ENCODE measurements around the gene CFAP43. TPM values are rescaled to one million over a fixed set of nuclear protein-coding genes. Genes with fewer than 3 reads are reported as not detected.
A peak's percentile ranks its signal among the peaks of the same experiment; 100 is the strongest.

CFAP43 gene
- total and polyA plus RNA-seq, 9 of the 15 experiments (the other 6 are each of a cell fraction or from before 2014, with no cell fraction given): 0.07 to 0.86 (median 0.11) TPM; not detected in 1

DNA sequence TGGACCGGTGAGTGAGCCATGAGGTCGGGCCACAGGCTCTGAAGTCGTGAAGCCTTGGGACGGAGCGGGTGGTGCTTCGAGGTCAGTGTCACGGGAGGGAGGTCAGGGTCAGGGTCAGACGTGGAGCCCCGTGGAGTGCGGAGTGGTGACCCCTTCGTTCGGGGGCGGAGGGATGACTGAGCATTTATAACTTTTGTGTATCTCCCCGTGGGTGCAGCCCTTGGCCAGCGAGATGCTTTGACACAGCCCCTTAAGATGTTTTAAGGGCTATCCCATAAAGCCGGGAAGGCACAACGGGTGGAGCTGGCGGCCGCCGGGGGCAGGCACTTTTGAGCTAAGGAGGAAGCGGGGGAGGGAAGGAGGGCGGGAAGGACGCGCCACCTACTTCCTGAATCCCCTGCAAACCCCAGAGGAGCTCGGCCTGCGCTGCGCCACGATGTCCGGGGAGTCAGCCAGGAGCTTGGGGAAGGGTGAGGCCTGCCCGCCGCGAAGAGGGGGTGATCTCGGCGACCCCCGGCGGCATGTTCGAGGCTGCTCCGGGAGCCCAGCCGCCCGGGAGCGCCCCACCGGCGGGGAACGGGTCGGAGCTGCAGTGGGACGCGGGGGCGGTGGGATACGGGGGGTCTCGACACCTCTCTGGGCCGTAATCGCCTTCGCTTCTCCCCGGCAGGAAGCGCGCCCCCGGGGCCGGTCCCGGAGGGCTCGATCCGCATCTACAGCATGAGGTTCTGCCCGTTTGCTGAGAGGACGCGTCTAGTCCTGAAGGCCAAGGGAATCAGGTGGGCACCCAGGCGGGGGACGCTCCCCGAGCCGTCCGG lies 22.5 kb upstream of the CFAP43 start, which contains the start of gene GSTO1 (continued):
- TF ChIP-seq, protein P1, sequence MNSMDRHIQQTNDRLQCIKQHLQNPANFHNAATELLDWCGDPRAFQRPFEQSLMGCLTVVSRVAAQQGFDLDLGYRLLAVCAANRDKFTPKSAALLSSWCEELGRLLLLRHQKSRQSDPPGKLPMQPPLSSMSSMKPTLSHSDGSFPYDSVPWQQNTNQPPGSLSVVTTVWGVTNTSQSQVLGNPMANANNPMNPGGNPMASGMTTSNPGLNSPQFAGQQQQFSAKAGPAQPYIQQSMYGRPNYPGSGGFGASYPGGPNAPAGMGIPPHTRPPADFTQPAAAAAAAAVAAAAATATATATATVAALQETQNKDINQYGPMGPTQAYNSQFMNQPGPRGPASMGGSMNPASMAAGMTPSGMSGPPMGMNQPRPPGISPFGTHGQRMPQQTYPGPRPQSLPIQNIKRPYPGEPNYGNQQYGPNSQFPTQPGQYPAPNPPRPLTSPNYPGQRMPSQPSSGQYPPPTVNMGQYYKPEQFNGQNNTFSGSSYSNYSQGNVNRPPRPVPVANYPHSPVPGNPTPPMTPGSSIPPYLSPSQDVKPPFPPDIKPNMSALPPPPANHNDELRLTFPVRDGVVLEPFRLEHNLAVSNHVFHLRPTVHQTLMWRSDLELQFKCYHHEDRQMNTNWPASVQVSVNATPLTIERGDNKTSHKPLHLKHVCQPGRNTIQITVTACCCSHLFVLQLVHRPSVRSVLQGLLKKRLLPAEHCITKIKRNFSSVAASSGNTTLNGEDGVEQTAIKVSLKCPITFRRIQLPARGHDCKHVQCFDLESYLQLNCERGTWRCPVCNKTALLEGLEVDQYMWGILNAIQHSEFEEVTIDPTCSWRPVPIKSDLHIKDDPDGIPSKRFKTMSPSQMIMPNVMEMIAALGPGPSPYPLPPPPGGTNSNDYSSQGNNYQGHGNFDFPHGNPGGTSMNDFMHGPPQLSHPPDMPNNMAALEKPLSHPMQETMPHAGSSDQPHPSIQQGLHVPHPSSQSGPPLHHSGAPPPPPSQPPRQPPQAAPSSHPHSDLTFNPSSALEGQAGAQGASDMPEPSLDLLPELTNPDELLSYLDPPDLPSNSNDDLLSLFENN (IDR thresholded peaks at IDR 0.05; ENCODE audit: low read depth in 2 of 2, low read length in 2 of 2): no peak
- no peak for TF ChIP-seq ZNF518B (CRISPR knock-in tag; IDR thresholded peaks at IDR 0.05)
- TF ChIP-seq GATAD2B (IDR thresholded peaks at IDR 0.05; ENCODE audit: borderline replicate concordance): 0 out of 2 replicates have a peak, but pooled peaks have one; percentile 60
- no peak; the same call in 1 of the 2 replicates for TF ChIP-seq NFIC (IDR thresholded peaks at IDR 0.05)
- TF ChIP-seq EP300 (IDR thresholded peaks at IDR 0.05; ENCODE audit: low read length): 0 out of 2 replicates have a peak, but pooled peaks have one; percentile 33
- TF ChIP-seq, protein P2, sequence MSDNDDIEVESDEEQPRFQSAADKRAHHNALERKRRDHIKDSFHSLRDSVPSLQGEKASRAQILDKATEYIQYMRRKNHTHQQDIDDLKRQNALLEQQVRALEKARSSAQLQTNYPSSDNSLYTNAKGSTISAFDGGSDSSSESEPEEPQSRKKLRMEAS (CRISPR knock-in tag; IDR thresholded peaks at IDR 0.05): no peak
